GM13977 (cell line): ENCODE results near the gene USB1.

Experiments
- DNase-seq: peaks from one replicate; pipeline ENCODE4 v3.0.0; 2012; ENCODE audit warnings: low spot score
- CTCF ChIP-seq: IDR thresholded peaks from 2 replicates; pipeline ENCODE4 v1.5.1; 2012; ENCODE audit warnings: mild to moderate bottlenecking, control low read depth; ENCODE audit not compliant: insufficient read depth; ENCODE audit errors: extremely low read depth, missing control alignments
- in situ Hi-C: fragments of 300-500 bp; cut with MboI; formaldehyde crosslinking; loops from one replicate; pipeline ENCODE4 v1.12.0; 2022; ENCODE audit warnings: low sequenced_read_pairs, low pct_unique_long_range_greater_than_20kb, mixed read lengths, inconsistent platforms; ENCODE audit not compliant: unreplicated experiment

Gene USB1

GRCh38 chr16:58030136-58030840 is 29.1 kb downstream of the USB1 start:
- DNase-seq = no peak
- TF ChIP-seq CTCF = no peak
- in situ Hi-C loops = no loop called here

DNA sequence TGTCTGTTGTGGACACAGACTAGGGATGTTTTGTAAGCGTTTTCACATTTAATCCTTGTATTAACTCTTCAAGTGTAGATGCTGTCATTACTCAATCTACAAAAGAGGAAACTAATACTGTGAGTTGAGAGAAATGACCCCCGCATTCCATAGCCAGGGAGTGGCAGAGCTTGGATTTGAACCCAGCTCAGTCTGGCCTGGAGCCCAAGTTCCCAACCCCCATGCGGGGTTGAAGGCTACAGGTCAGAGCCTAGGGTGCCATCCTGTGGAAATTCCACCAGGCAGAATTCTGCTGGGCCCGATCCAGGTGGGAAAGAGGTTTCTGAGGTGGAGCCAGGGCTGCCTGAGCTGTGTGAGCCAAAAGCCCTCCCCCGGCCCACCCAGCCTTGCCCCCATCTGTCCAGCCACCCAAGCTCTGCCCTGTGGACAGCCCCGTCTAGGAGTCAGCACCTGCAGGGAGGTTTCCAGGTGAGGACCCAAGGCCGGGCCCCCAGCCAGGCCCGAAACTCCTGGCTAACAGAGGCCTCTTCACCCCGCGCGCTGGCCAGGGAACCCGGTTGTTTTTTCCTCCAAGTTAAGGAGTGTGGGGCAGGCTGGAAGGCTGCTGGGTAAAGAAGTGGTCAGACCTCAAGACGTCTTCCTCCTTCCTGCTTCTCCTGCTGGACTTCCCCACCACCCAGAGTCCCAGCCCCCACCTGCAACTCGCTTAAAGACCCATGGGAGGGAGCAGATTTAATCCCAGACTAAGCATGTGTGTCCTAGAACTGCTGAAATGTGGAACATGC is 30.0 kb downstream of the USB1 start:
- peak; percentile 18 for DNase-seq
- TF ChIP-seq CTCF = no peak
- in situ Hi-C loops = no loop called here

- in situ Hi-C loops = no loop called here
- peak; percentile 17 for DNase-seq
- no peak for TF ChIP-seq CTCF
These were observed 31.6 kb downstream of the USB1 start for GRCh38 chr16:58032710-58033293.

- no peak for DNase-seq
- no peak for TF ChIP-seq CTCF
- in situ Hi-C loops = no loop called here
These were observed 33.0 kb downstream of the USB1 start for GRCh38 chr16:58034128-58034685.

DNA sequence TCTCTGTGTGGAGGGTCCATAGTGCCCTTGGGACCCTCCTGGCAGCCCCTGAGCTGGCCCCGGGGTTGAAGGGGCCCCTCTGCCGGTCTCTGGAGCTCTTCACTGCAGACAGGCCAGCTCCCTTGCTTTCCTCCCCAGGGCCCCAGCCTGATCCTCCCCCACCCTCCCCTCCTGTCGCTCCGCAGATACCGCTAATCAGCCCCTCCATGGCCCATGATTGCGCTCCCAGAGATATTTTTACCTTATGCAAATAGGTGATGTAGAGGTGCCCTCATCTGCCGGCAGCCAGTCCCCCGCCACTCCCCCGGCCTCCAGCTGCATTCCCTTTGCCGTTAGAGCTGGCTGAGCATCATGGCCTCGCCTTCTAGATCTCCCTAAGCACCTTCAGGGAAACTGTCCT is 33.6 kb downstream of the USB1 start:
- in situ Hi-C loops = no loop called here
- no peak for TF ChIP-seq CTCF
- DNase-seq = no peak

GRCh38 chr16:58035356-58036170 is 34.4 kb downstream of the USB1 start:
- TF ChIP-seq CTCF = no peak
- in situ Hi-C loops = no loop called here
- peak; percentile 13 for DNase-seq
